ENCODE data around the gene CAND2.
A peak's percentile ranks its signal among the peaks of the same experiment; 100 is the strongest.
"Not testable (repeated sequence)": the region's sequence is repeated elsewhere in the genome, so short reads cannot be mapped to it uniquely, and the experiment has no call there.

Gene CAND2

DNA sequence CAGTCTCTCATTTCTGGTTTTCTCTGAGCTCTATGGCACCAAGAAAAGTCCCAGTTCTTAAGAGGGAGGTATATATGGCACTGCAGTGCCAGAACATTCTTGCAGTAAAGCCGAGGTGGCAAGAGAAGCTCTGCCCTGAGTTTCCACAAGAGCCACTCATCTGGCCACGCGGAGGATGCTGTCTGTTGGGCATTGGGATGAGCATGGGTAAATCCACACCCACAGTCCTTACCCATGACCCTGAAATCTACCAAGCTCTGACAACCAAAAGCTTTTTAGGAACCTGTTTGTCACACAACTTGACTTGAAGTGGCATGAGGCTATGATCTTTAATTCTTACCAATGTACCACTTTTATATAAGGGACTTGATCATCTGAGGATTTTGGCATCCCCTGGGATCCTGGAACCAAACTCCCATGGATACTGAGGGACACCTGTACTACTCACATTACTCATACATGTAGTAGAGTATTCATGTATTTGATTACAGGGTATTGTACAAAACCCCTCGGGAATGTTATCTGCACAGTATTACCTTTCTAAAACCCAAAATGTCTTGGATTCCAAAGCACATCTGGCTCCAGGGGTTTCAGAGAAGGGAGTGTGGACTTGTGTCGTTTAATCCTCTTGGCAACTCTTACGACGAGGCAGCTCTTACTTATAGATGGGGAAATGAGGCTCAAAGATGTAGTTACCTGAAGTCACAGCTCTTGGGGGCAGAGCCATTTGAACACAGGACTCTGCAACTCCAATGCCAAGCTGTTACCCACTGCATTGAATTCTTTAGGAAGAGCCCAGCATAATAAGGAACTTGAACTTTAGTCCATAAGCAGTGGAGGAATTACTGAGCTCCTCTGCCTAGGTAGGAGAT, 36.1 kb downstream of the CAND2 start:
- DNase-seq = no peak

- no peak for DNase-seq
Observed at GRCh38 chr3:12833222-12834161, 37.0 kb downstream of the CAND2 start.

- DNase-seq = no peak
Observed at GRCh38 chr3:12835052-12835665, 38.7 kb downstream of the CAND2 start.

- DNase-seq = no peak
Observed at GRCh38 chr3:12837295-12837986, 41.0 kb downstream of the CAND2 start.

DNA sequence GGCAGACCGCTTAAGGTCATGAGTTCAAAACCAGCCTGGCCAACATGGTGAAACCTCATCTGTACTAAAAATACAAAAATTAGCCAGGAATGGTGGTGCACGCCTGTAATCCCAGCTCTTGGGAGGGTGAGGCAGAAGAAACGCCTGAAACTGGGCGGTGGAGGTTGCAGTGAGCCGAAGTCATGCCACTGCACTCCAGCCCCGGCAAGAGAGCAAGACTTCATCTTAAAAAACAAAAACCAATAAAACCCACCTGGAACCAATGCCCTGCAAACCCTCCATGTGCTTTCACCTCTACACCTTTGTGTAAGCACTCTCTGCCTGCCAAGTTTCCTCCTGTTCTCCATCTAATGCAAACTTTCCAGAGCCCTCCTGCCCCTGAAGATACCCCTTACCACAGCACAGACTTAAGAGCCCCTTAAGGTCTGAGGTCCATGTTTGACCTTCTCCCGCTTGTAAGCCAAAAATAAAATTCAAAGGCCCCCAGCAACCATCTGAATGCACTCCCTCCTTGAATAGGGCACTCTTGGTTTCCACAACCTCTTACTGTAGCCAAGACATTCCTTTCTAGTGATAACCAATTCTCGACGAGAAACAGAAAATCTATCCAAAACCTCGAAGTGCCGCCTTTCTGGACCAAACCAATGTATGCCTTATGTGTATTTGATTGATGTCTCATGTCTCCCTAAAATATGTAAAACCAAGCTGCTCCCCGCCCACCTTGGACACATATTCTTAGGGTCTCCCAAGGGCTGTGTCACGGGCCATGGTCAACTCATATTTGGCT, 41.9 kb downstream of the CAND2 start:
- no peak for DNase-seq

DNA sequence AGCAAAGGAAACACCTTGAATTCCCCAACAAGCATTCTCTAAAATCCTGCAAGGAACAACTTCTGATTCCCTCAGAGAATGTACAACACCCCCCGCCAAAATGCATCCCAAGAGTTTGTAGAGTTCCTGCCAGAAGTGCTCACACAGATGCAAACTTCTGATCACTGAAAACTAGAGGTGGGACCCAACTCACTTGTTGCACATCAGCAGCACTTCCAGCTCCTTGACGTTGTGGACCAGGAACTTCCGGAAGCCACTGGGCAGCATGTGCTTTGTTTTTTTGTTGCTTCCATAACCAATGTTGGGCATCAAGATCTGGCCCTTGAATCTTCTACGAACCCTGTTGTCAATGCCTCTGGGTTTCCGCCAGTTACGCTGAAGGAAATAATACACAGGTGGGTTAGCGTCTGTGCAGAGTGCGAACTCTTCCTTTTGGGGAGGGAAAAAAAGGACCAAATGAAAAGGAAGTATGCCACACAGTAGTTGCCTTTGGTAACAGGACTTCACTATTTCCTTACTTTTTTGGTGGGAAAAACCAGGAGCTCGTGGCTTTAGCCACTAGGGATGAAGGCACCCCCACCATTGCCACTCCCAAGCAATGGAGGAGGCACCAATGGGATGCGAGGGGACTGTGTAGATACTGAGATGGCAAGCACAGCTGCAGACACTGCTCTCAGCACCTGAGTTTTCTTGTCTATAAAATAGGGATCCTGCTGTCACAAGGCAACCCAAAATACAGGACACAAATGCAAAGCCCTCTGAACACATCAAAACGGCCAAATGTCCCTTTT, 42.9 kb downstream of the CAND2 start:
- DNase-seq = no peak

- DNase-seq = not testable (repeated sequence)
Observed at GRCh38 chr3:12840148-12840547, 43.7 kb downstream of the CAND2 start.

DNA sequence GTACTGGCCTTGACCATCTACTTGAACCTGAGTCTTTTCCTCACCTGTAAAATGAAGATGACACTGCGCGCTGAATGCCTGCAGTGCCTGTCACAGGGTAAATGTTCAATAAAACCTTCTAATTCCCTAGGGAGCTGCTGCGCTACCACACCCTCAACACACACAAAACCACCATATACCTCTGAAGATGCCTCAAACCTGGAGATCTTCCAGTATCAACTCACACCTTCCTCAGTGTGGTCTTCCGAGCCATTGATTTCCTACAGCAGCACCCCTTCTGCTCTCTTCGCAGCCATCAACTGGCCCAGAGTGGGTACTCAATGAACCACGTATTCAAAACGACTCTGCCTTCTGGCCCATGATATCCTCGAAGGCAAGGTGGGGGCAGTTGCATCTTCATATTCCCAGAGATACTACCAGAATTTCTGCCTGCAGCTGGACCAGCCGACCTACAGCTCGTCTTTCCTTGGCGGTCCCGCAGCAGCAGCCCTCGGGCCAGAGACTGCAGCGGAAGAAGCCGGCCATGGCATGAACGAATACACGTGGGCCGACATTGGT, 44.2 kb downstream of the CAND2 start:
- DNase-seq = no peak

- peak; percentile 84 for DNase-seq
Observed at GRCh38 chr3:12841149-12841969, 44.9 kb downstream of the CAND2 start, which contains the start of gene RPL32. TSS of gene RPL32 (minus strand) at chr3:12841565. CDS start at chr3:12840237, 1,328 bp downstream.

DNA sequence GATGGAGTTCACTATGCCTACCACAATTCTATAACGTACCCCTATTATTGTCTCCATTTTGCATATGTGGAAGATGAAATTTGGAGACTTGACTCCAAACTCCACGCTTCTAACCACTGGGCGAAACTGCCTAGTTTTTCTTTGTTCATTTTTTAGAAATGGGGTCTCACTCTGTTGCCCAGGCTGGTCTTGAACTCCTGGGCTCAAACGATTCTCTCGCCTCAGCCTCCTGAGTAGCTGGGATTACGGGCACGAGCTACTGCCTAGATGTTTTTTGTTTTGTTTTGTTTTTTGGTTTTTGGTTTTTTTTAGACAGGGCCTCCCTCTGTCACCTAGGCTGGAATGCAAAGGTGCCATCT, 45.5 kb downstream of the CAND2 start:
- DNase-seq = no peak

GRCh38 chr3:12842469-12842868, 46.0 kb downstream of the CAND2 start:
- DNase-seq = no peak

DNA sequence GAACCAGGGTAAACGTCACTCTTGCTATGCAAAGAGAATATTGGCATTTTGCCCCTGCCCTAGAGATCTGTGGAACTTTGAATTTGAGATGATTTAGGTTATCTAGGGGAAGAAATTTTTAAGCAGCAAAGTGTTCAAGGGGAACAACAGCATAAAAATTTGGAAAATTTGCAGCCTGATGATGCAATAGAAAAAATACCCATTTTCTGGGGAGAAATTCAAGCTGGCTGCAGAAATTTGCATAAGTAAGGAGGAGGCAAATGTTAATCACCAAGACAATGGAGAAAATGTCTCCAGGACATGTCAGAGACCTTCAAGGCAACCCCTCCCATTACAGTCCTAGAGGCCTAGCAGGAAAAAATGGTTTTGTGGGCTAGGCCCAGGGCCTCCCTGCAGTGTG, 49.3 kb downstream of the CAND2 start:
- DNase-seq = no peak

GRCh38 chr3:12852201-12852600, 55.7 kb downstream of the CAND2 start:
- DNase-seq = no peak

GRCh38 chr3:12853847-12854246, 57.4 kb downstream of the CAND2 start:
- not testable (repeated sequence) for DNase-seq

- no peak for DNase-seq
Observed at GRCh38 chr3:12854565-12854964, 58.1 kb downstream of the CAND2 start.

DNA sequence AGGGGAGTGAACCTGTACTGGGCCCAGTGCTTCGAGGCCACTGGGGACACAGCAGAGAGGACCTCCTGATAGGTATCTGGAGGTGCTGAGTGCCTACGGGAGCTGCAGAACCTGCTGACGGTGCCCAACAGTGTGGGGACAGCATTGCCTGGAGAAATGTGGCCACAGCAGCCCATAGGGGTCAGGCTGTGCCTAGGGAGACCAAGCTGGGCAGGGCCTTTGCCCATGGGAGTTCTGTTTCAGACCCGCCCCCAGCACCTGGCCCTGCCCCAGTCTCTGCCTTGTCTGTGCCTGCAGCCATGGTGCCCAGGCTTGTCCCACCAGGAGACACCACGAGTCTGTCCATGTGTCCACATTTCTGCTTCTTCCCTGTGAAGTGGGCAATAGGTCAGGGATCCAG, 60.1 kb downstream of the CAND2 start:
- no peak for DNase-seq

DNA sequence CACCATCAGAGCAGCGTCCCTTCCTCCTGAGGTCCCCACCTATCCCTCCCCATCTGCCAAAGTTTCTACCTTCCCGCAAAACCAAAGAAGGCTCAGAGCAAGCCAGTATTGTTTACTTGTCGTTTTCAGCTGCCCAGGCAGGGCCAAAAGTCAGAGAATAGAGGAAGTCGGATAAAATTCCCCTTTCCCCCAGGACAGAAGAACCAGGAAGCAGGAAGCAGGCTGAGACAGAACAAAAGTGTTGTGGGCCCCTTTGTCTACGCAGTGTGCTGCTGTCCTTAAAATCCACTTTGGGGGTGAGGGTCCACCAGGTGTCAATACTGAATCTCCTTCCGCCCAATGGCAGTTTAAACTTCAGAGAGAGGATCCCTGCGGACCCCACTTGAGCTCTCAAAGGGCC, 63.4 kb downstream of the CAND2 start:
- no peak for DNase-seq

- no peak for DNase-seq
Observed at GRCh38 chr3:12861611-12862010, 65.1 kb downstream of the CAND2 start.

GRCh38 chr3:12862387-12862786, 65.9 kb downstream of the CAND2 start:
- DNase-seq = no peak

GRCh38 chr3:12865271-12865670, 68.8 kb downstream of the CAND2 start:
- no peak for DNase-seq

Data from NCI-H748 treated with DMSO at 0.1 percent for 48 hours (cell line).